ENCODE data around the gene EPHB1.

The EPHB1 gene

GRCh38 chr3:134839990-134840389, 44.9 kb downstream of the EPHB1 start:
- no peaks in the 10 kb centered on the region for H3K27me3 ChIP-seq (ENCODE audit: control insufficient read depth in 1 of 2, insufficient read depth in 2 of 2, low read length in 2 of 2)

GRCh38 chr3:134840459-134840858, 45.4 kb downstream of the EPHB1 start:
- Histone ChIP-seq H3K4me3 (ENCODE audit: low read depth in 1 of 2, low read length in 2 of 2) (no peak overlapping the region), H3K27me3 (ENCODE audit: control insufficient read depth in 1 of 2, insufficient read depth in 2 of 2, low read length in 2 of 2) (no peaks in the 10 kb centered on the region), H3K36me3 (ENCODE audit: control insufficient read depth in 1 of 2, insufficient read depth in 2 of 2, low read length in 2 of 2) (no peaks in the 10 kb centered on the region), H3K9me3 (ENCODE audit: control insufficient read depth in 1 of 2, low read length in 2 of 2) (peaks cover 2 to 3% of the 10 kb centered on the region in 2 donors), H3K9ac (ENCODE audit: low read depth in 1 of 2, low read length in 2 of 2) (no peak overlapping the region), H3K4me1 (ENCODE audit: control insufficient read depth in 1 of 2, insufficient read depth in 2 of 2, low read length in 2 of 2) (no peaks in the 10 kb centered on the region), H3K27ac (ENCODE audit: low read depth, low read length) (no peak overlapping the region)

More at GRCh38 chr3:134839990-134840389, 44.9 kb downstream of the EPHB1 start:
- H3K27ac ChIP-seq (ENCODE audit: low read depth, low read length): no peak overlapping the region
- no peaks in the 10 kb centered on the region for H3K36me3 ChIP-seq (ENCODE audit: control insufficient read depth in 1 of 2, insufficient read depth in 2 of 2, low read length in 2 of 2)
- no peak overlapping the region for H3K9ac ChIP-seq (ENCODE audit: low read depth in 1 of 2, low read length in 2 of 2)
- peaks cover 2 to 3% of the 10 kb centered on the region in 2 donors for H3K9me3 ChIP-seq (ENCODE audit: control insufficient read depth in 1 of 2, low read length in 2 of 2)
- no peak overlapping the region for H3K4me3 ChIP-seq (ENCODE audit: low read depth in 1 of 2, low read length in 2 of 2)
- no peaks in the 10 kb centered on the region for H3K4me1 ChIP-seq (ENCODE audit: control insufficient read depth in 1 of 2, insufficient read depth in 2 of 2, low read length in 2 of 2)

GRCh38 chr3:134846084-134846483, 51.0 kb downstream of the EPHB1 start:
- no peaks in the 10 kb centered on the region for H3K36me3 ChIP-seq (ENCODE audit: control insufficient read depth in 1 of 2, insufficient read depth in 2 of 2, low read length in 2 of 2)
- H3K4me3 ChIP-seq (ENCODE audit: low read depth in 1 of 2, low read length in 2 of 2): no peak overlapping the region
- H3K9ac ChIP-seq (ENCODE audit: low read depth in 1 of 2, low read length in 2 of 2): no peak overlapping the region
- H3K27me3 ChIP-seq (ENCODE audit: control insufficient read depth in 1 of 2, insufficient read depth in 2 of 2, low read length in 2 of 2): no peaks in the 10 kb centered on the region
- no peaks in the 10 kb centered on the region for H3K9me3 ChIP-seq (ENCODE audit: control insufficient read depth in 1 of 2, low read length in 2 of 2)
- peaks cover 0 to 3% of the 10 kb centered on the region in 2 donors for H3K4me1 ChIP-seq (ENCODE audit: control insufficient read depth in 1 of 2, insufficient read depth in 2 of 2, low read length in 2 of 2)
- H3K27ac ChIP-seq (ENCODE audit: low read depth, low read length): no peak overlapping the region

GRCh38 chr3:134846911-134847317, 51.9 kb downstream of the EPHB1 start:
- no peaks in the 10 kb centered on the region for H3K27me3 ChIP-seq (ENCODE audit: control insufficient read depth in 1 of 2, insufficient read depth in 2 of 2, low read length in 2 of 2)
- H3K27ac ChIP-seq (ENCODE audit: low read depth, low read length): no peak overlapping the region
- H3K9ac ChIP-seq (ENCODE audit: low read depth in 1 of 2, low read length in 2 of 2): no peak overlapping the region
- H3K4me3 ChIP-seq (ENCODE audit: low read depth in 1 of 2, low read length in 2 of 2): no peak overlapping the region
- no peaks in the 10 kb centered on the region for H3K9me3 ChIP-seq (ENCODE audit: control insufficient read depth in 1 of 2, low read length in 2 of 2)
- H3K4me1 ChIP-seq (ENCODE audit: control insufficient read depth in 1 of 2, insufficient read depth in 2 of 2, low read length in 2 of 2): peaks cover 0 to 8% of the 10 kb centered on the region in 2 donors
- H3K36me3 ChIP-seq (ENCODE audit: control insufficient read depth in 1 of 2, insufficient read depth in 2 of 2, low read length in 2 of 2): no peaks in the 10 kb centered on the region

- H3K9ac ChIP-seq (ENCODE audit: low read depth in 1 of 2, low read length in 2 of 2): no peak overlapping the region
- no peaks in the 10 kb centered on the region for H3K27me3 ChIP-seq (ENCODE audit: control insufficient read depth in 1 of 2, insufficient read depth in 2 of 2, low read length in 2 of 2)
- H3K4me3 ChIP-seq (ENCODE audit: low read depth in 1 of 2, low read length in 2 of 2): no peak overlapping the region
- no peaks in the 10 kb centered on the region for H3K9me3 ChIP-seq (ENCODE audit: control insufficient read depth in 1 of 2, low read length in 2 of 2)
- peaks cover 0 to 11% of the 10 kb centered on the region in 2 donors for H3K4me1 ChIP-seq (ENCODE audit: control insufficient read depth in 1 of 2, insufficient read depth in 2 of 2, low read length in 2 of 2)
- no peaks in the 10 kb centered on the region for H3K36me3 ChIP-seq (ENCODE audit: control insufficient read depth in 1 of 2, insufficient read depth in 2 of 2, low read length in 2 of 2)
- H3K27ac ChIP-seq (ENCODE audit: low read depth, low read length): no peak overlapping the region
Observed at GRCh38 chr3:134847349-134847748, 52.3 kb downstream of the EPHB1 start.

- H3K27ac ChIP-seq (ENCODE audit: low read depth, low read length): no peak overlapping the region
- H3K9me3 ChIP-seq (ENCODE audit: control insufficient read depth in 1 of 2, low read length in 2 of 2): no peaks in the 10 kb centered on the region
- peaks cover 6 to 22% of the 10 kb centered on the region in 2 donors for H3K4me1 ChIP-seq (ENCODE audit: control insufficient read depth in 1 of 2, insufficient read depth in 2 of 2, low read length in 2 of 2)
- H3K9ac ChIP-seq (ENCODE audit: low read depth in 1 of 2, low read length in 2 of 2): no peak overlapping the region
- H3K4me3 ChIP-seq (ENCODE audit: low read depth in 1 of 2, low read length in 2 of 2): no peak overlapping the region
- no peaks in the 10 kb centered on the region for H3K27me3 ChIP-seq (ENCODE audit: control insufficient read depth in 1 of 2, insufficient read depth in 2 of 2, low read length in 2 of 2)
- H3K36me3 ChIP-seq (ENCODE audit: control insufficient read depth in 1 of 2, insufficient read depth in 2 of 2, low read length in 2 of 2): no peaks in the 10 kb centered on the region
Observed at GRCh38 chr3:134849561-134849960, 54.5 kb downstream of the EPHB1 start.

DNA sequence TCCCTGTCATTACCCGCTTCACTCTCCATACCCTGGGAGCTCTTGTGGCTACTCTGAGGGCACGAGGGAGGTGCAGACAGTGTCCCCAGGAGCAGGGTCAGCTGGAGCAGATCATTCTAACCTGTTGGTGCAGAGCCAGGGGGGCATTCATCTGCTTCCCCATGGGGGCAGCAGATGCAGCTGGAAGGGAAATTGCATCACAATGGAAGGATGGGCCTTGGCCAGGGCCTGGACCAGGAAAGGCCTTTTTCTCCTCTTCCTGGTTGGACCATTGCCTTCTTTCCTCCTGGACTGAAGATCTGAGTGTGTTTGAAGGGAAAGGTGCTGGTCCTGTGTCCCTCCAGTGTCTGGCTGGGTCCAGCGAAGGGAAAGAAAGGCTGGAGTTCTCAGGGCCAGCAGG, 55.7 kb downstream of the EPHB1 start:
- Histone ChIP-seq H3K36me3 (ENCODE audit: control insufficient read depth in 1 of 2, insufficient read depth in 2 of 2, low read length in 2 of 2) (no peaks in the 10 kb centered on the region), H3K4me1 (ENCODE audit: control insufficient read depth in 1 of 2, insufficient read depth in 2 of 2, low read length in 2 of 2) (peaks cover 6 to 22% of the 10 kb centered on the region in 2 donors), H3K9me3 (ENCODE audit: control insufficient read depth in 1 of 2, low read length in 2 of 2) (no peaks in the 10 kb centered on the region), H3K9ac (ENCODE audit: low read depth in 1 of 2, low read length in 2 of 2) (no peak overlapping the region), H3K27me3 (ENCODE audit: control insufficient read depth in 1 of 2, insufficient read depth in 2 of 2, low read length in 2 of 2) (no peaks in the 10 kb centered on the region), H3K27ac (ENCODE audit: low read depth, low read length) (no peak overlapping the region), H3K4me3 (ENCODE audit: low read depth in 1 of 2, low read length in 2 of 2) (no peak overlapping the region)

DNA sequence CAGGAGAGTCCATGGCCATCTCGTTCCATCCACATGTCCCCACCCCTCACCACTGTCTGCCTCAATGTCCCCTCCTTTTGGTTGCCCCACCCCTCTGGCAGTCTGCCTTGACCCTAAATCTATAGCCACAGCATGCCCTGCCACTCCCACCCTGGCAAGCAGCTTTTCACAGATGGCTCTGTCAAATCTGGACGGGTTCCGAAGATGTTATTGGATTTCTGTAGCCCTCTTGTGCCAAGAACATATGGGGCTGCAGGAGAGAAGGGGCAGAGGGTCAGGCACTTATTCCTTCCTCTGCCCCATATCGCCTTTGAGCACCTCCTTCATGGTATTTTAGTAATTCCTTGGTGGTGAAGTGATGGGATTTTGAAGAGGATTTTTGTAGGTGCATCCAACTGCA, 57.1 kb downstream of the EPHB1 start:
- Histone ChIP-seq H3K27me3 (ENCODE audit: control insufficient read depth in 1 of 2, insufficient read depth in 2 of 2, low read length in 2 of 2) (no peaks in the 10 kb centered on the region), H3K27ac (ENCODE audit: low read depth, low read length) (no peak overlapping the region), H3K9ac (ENCODE audit: low read depth in 1 of 2, low read length in 2 of 2) (no peak overlapping the region), H3K36me3 (ENCODE audit: control insufficient read depth in 1 of 2, insufficient read depth in 2 of 2, low read length in 2 of 2) (no peaks in the 10 kb centered on the region), H3K9me3 (ENCODE audit: control insufficient read depth in 1 of 2, low read length in 2 of 2) (no peaks in the 10 kb centered on the region), H3K4me1 (ENCODE audit: control insufficient read depth in 1 of 2, insufficient read depth in 2 of 2, low read length in 2 of 2) (peaks cover 6 to 22% of the 10 kb centered on the region in 2 donors), H3K4me3 (ENCODE audit: low read depth in 1 of 2, low read length in 2 of 2) (no peak overlapping the region)

DNA sequence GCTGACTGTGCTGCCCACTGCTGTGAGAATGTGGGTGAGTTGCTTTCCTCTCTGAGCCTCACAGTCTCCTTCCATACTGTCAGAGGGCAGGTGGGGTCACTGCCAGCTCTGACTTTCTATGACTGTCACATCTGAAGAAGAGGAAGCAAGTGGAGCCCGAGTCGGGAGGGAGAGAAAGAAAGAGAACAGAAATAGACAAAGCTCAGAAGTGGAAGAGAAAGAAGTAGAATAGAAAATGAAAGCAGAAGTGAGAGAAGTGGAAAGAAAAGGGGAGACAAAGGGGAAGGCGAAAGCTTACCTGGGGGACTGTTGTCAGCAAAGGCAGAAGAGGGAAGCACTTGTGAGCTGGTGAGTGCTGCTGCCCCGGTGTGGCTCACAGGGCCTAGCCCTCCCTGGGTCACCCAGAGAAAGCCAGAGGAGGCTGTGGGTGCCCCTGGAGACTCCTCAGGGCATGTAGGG, 57.9 kb downstream of the EPHB1 start:
- no peak overlapping the region for H3K27ac ChIP-seq (ENCODE audit: low read depth, low read length)
- H3K4me3 ChIP-seq (ENCODE audit: low read depth in 1 of 2, low read length in 2 of 2): peak overlapping the region in 1 of 2 donors; percentile 16
- H3K4me1 ChIP-seq (ENCODE audit: control insufficient read depth in 1 of 2, insufficient read depth in 2 of 2, low read length in 2 of 2): peaks cover 6 to 22% of the 10 kb centered on the region in 2 donors
- no peak overlapping the region for H3K9ac ChIP-seq (ENCODE audit: low read depth in 1 of 2, low read length in 2 of 2)
- H3K27me3 ChIP-seq (ENCODE audit: control insufficient read depth in 1 of 2, insufficient read depth in 2 of 2, low read length in 2 of 2): no peaks in the 10 kb centered on the region
- no peaks in the 10 kb centered on the region for H3K36me3 ChIP-seq (ENCODE audit: control insufficient read depth in 1 of 2, insufficient read depth in 2 of 2, low read length in 2 of 2)
- H3K9me3 ChIP-seq (ENCODE audit: control insufficient read depth in 1 of 2, low read length in 2 of 2): no peaks in the 10 kb centered on the region

DNA sequence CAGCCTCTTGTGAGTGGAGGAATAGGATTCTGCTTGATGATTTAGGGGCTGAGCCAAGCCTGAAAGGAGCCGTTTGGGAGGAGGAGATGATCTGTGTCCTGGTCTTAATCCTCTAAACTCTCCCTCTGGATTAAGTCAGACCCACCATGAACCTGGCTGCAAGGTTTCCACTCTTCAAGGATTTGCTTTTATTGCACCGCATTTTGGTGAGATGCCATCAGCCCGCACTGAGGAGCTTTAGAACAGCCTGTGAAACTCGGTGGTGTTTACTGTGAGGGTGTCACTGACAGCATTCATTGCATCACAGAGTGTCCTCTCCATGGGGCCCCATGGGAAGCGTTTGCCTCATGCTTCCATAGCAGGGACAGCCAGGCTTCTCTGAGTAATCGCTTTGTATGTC, 59.2 kb downstream of the EPHB1 start:
- H3K9me3 ChIP-seq (ENCODE audit: control insufficient read depth in 1 of 2, low read length in 2 of 2): no peaks in the 10 kb centered on the region

GRCh38 chr3:134857356-134857755, 62.3 kb downstream of the EPHB1 start:
- no peak overlapping the region for H3K27ac ChIP-seq (ENCODE audit: low read depth, low read length)
- no peaks in the 10 kb centered on the region for H3K9me3 ChIP-seq (ENCODE audit: control insufficient read depth in 1 of 2, low read length in 2 of 2)
- H3K4me1 ChIP-seq (ENCODE audit: control insufficient read depth in 1 of 2, insufficient read depth in 2 of 2, low read length in 2 of 2): peaks cover 6 to 11% of the 10 kb centered on the region in 2 donors
- H3K4me3 ChIP-seq (ENCODE audit: low read depth in 1 of 2, low read length in 2 of 2): no peak overlapping the region
- no peak overlapping the region for H3K9ac ChIP-seq (ENCODE audit: low read depth in 1 of 2, low read length in 2 of 2)
- no peaks in the 10 kb centered on the region for H3K27me3 ChIP-seq (ENCODE audit: control insufficient read depth in 1 of 2, insufficient read depth in 2 of 2, low read length in 2 of 2)
- no peaks in the 10 kb centered on the region for H3K36me3 ChIP-seq (ENCODE audit: control insufficient read depth in 1 of 2, insufficient read depth in 2 of 2, low read length in 2 of 2)

More for the DNA sequence above, 59.2 kb downstream of the EPHB1 start:
- Histone ChIP-seq H3K36me3 (ENCODE audit: control insufficient read depth in 1 of 2, insufficient read depth in 2 of 2, low read length in 2 of 2) (no peaks in the 10 kb centered on the region), H3K4me3 (ENCODE audit: low read depth in 1 of 2, low read length in 2 of 2) (no peak overlapping the region), H3K27me3 (ENCODE audit: control insufficient read depth in 1 of 2, insufficient read depth in 2 of 2, low read length in 2 of 2) (no peaks in the 10 kb centered on the region), H3K4me1 (ENCODE audit: control insufficient read depth in 1 of 2, insufficient read depth in 2 of 2, low read length in 2 of 2) (peaks cover 6 to 22% of the 10 kb centered on the region in 2 donors), H3K9ac (ENCODE audit: low read depth in 1 of 2, low read length in 2 of 2) (no peak overlapping the region), H3K27ac (ENCODE audit: low read depth, low read length) (no peak overlapping the region)

All from duodenal mucosa (tissue), 2 donors.